Limb (tissue), 2 donors: ENCODE results near the gene CCL21.
"Not testable (repeated sequence)": the region's sequence is repeated elsewhere in the genome, so short reads cannot be mapped to it uniquely, and the experiment has no call there.

ENCODE experiments used
- DNase-seq, 2 donors: peaks; one replicate each; pipeline ENCODE4 v3.0.0-alpha.2; 2016; ENCODE audit errors: extremely low spot score in 2 of 2

CCL21 gene, protein sequence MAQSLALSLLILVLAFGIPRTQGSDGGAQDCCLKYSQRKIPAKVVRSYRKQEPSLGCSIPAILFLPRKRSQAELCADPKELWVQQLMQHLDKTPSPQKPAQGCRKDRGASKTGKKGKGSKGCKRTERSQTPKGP

DNA sequence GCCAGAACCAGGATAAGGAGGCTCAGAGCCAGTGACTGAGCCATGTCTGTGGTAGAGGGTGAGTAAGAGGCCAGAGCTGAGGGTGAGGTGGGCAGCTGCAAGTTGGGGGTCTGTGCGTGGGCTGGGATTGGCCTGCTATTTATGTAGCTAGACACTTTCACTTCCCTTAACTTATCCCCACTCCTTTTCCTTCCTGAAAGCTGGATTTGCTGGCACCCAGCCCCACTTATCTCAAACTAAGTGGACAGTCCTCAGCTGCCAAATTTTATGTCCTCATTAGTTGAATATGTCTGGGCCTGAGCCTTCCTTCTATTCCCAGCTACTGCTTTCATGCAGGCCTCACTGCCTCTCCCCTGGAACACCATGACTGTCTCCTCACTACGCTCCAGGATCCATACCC, at the start of gene CCL21:
Gene CCL21, minus strand, starts transcription at position 114 of the 400 bp plus-strand sequence. Its CDS starts 70 bp downstream, at position 44.
- no peak for DNase-seq

DNA sequence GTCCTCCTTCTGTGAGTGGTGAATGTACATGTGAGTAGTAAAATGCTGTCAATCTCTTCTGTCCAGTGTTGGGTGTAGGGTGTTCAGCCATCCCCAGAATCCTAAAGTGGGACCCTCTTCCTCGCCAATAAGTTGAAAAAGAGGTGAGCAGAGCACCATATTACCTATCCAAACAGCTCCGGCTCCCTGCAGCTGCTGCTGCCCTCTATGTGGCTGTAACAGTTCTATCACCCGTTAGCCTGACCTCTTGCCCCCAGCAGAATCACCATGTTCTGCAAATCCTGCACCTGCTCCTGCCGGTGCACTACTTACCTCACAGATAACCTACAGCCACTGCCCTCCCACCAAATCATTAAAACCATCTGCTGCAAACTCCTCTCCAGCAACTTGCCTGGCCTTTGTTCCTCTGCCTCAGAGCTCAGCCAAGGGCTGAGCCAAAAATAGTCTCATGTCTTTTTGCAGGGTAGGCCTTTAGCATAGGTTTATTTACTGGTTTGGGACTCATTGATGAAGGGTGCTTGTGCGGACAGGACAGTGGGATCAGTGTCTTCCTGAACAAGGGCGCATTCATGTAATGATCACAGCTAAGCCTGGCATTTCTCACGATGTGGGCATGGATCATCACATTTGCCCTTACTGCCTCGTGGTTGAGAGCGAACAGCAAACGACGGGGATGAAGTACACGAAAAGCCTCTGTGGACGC, 49.6 kb upstream of the CCL21 start:
- DNase-seq = no peak

GRCh38 chr9:34750320-34750719, 40.4 kb upstream of the CCL21 start:
- not testable (repeated sequence) for DNase-seq

- DNase-seq = no peak
These were observed 36.6 kb upstream of the CCL21 start for GRCh38 chr9:34746526-34746925.

DNA sequence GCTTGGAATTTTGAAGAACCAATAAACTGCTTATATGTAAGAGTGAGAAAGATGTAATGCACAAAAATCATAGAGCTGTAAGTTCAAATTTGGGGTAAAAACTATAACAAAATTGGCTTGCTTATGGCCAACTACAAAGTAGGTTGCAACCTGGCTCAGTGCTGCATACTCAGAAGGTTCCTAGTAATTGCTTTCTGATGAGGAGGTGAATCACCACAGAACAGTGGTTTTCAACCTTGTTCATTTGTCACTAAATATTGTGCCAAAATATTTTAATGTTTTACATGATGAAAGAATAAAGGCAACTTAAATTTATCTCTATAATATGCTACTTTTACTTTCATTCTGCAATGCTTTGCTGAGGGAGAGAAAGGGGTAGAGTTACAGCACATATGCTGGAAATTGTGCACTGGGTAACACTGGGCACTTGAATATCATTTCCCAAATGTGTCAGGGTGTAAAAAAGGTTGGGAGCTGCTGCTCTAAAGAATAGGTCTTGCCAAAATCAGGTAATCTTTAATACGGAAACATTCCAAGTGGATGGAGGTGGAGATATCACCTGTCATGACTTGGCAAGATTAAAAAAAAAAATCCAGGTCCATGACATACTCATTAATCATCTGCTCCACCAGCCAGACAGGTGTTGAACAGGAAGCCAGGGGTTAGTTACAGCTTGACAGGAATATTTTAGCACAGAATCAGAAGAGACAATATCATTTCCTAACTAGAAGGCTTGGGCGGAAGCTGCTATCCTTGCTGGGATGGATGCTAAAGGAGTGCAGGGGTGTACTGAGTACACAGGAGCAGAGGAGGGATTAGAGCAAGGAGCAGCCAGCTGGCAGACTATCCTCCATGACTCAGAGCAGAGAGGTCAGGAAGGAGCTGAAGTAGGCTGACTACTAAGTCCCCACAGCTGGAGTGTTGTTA, 34.6 kb upstream of the CCL21 start:
- DNase-seq = peak in 1 of 2 donors; percentile 4

DNA sequence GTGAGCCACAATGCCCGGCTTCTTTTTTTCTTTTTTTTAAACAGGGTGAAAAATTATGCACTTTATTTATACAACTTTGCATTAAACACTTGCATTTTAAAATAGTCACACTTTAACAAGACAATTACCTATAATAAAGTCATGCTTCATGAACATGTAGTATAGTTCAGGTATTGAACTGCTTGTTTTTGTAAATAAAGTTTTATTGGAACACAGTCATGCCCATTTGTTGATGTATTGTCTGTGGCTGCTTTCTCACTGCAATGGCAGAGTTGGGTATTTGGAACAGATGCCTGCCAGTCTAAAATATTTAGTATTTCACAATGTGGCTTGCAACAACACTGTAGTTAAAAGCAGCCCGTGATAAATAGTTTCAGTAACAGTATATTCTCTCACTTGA, 32.8 kb upstream of the CCL21 start:
- DNase-seq = no peak

DNA sequence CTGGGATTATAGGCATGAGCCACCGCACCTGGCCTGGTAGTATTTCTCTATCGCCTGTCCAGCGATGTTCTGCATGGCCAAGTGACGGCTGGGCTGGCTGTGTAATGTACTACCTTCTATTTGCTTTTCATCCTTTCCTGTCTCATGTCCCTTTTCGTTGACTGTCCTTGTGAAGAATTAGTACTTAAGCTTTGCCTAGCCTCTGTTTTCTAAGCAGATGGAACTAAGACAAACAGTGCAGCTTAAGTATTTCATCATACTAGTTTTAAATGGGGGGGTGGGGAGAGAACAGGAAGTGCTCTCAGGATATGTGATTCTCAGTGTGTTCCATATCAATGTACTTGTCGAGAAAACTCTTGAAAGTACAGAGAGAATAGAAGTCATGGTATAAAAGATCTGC, 31.7 kb upstream of the CCL21 start:
- no peak for DNase-seq

- DNase-seq = not testable (repeated sequence)
These were observed 30.2 kb upstream of the CCL21 start for GRCh38 chr9:34740176-34740575.

- DNase-seq = no peak
These were observed 27.8 kb upstream of the CCL21 start for GRCh38 chr9:34737677-34738260.

DNA sequence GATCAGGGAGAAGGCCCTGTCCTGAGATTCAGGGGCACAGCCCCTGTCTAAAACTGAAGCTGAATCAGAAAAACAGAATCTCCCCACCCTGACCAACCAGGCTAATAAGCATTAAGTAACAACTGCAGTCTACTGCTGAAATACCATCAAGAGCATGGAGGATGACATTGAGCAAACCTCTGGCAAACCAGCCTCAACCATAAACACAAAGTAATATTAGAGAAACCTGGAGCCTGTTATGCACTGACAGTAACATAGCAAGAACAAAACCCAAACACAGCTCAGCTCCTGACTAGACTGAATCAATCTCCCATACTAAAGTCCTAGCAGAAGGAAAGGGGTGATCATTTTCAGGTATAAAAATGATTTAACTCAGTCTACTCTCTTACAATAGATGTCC, 24.8 kb upstream of the CCL21 start:
- no peak for DNase-seq

- no peak for DNase-seq
These were observed 22.9 kb upstream of the CCL21 start for GRCh38 chr9:34732886-34733285.

DNA sequence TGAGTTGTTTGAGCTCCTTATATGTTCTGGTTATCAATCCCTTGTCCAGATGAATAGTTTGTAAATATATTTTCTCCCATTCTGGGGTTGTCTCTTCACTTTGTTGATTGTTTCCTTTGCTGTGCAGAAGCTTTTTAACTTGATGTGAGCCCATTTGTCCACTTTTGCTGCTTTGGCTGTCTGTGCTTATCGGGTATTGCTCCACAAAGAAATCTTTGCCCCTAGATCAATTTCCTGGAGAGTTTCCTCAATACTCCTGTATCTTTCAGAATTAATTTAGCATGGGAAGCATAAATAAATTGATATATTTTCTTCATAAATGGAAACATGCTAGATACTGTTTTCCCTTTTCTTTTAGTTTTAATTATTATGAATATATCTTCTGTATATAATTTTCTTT, 22.5 kb upstream of the CCL21 start:
- no peak for DNase-seq

GRCh38 chr9:34723141-34723540, 13.2 kb upstream of the CCL21 start:
- no peak for DNase-seq

- DNase-seq = not testable (repeated sequence)
These were observed 9.8 kb upstream of the CCL21 start for GRCh38 chr9:34719769-34720025.

DNA sequence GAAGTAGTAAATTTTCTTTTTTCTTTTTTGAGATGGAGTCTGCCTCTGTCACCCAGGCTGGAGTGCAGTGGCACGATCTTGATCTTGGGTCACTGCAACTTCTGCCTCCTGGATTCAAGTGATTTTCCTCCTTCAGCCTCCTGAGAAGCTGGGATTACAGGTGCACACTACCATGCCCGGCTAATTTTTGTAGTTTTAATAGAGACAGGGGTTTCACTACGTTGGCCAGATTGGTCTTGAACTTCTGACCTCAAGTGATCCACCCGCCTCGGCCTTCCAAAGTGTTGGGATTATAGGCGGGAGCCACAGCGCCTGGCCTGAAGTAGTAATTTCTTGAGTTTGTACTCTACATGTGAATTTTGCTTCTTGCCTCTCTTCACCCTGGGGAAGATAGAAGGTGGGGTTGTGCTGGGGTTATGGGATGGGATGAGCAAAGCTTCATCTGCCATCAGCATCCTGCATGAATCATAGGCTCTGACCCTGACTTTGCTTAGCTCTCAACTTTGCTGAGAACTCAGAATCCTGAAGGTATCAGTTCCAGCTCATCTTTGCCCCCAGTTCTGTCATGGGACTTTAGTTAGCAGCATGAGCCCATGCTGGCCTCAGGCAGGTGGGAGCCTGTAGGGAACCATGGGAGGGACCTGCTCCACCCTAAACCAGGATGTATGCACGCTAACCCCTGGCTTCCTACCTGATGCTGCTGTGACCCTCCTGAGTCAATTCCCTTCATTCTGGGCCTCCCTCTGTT, 9.3 kb upstream of the CCL21 start:
- no peak for DNase-seq

DNA sequence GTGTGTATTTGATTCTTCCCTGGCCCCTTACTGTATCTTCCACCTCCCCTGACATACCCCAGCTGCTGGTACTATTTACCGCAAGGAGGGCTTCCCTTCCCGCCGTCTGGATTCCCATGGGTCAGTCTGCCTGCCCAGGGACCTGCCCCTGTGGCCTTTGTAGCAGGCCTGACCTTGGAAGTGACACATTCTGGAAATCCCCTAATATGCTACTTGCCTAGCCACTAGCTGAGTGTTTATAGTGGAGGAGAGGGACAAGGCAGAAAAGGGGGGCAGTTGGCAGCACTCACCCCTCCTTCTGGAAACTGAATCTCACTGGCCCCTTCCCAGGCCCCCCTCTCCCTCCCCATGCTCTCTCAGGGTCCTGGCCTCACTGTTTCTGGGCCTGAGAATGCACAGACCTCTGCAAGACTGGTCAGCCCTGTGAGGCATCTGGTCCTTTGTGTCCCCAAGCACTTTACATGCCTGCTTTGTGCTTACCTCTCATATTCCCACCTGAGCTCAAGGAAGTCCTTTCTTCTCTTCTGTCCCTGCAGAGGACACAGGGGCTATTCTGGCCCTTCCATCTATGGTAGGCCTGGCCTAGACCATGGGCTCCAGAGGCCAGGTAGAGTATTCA, 8.2 kb upstream of the CCL21 start:
- no peak for DNase-seq

DNA sequence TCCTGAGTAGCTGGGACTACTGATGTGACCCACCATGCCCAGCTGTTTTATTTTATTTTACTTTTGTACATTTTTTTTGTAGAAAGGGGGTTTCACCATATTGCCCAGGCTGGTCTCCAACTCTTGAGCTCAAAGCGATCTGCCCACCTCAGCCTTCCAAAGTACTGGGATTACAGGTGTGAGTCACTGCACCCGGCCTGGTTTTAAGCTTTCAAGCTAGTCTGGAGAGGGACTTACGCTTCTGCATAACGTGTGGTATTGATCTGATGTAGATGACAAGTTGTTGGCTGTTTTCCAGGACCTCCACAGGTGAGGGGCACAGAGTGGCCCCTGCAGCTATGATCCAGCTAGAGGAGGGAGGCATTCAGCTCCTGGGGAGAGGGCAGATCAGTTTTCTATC, 6.8 kb upstream of the CCL21 start:
- no peak for DNase-seq

DNA sequence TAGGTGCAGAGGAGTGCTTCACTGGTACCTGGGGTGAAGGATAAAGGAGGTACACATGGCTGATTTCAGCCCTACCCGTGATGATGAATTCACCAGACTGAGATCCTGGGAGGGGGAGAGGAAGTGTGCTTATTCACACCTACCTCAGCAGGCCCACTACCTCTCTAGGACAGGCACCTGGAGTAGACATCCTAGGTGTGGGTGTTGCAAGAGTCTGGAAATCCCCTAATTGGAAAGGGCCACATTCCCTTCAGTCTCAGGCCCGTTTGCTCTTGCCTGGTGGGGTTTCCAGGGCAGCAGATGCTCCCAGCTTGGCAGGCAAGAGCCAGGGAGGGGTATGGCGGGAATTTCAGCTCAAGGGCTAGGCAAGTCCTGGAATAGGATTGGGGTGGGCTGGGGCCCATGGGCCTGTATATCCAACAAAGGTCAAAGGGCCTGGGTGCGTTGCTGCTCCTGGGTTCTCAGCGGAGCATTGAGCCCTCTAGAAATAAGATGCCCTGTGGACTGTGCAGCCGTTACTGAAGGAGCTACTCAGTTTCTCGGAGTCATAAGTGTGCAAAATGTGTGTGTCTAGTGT, 5.8 kb upstream of the CCL21 start:
- DNase-seq = no peak

DNA sequence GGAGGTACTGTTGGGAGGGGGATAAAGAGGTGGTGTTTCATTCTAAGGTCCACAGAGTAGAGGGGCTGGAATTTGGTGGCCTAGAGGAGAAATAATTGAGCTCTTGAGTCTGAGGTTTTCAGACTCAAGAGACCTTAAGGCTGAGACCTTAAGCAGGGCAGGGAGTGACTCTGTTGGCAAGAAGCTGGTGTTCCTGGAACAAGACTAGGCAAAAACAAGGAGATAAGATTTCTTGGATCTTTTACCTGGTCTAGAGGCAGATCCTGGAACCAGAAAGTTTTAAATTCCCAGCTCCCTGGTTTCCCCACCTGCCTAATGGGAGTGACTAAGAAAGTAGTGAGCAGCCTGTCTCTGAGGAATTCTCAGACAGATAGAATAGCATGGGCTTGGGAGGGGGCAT, 4.1 kb upstream of the CCL21 start:
- no peak for DNase-seq

DNA sequence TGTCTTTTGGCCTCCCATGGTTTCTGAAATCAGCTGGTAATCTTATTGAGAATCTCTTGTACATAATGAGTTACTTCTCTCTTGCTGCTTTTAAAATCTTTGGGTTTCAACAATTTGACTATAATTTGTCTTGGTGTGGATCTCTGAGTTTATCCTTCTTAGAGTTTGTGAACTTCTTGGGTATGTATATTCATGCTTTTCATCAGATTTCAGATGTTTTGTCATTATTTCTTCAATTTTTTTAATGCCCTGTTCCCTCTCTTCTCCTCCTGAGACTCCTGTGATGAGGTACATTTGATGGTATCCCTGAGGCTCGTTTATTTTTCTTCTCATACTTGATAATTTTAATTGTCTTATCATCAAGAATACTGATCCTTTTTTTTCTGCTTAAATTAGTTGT, 2.2 kb upstream of the CCL21 start:
- DNase-seq = no peak
